Pancreas (tissue), 10 donors: ENCODE results near the gene MAFF. TPM values are rescaled to one million over a fixed set of nuclear protein-coding genes. Genes with fewer than 3 reads are reported as not detected.
A peak's percentile ranks its signal among the peaks of the same experiment; 100 is the strongest.

Experiments used
- ATAC-seq, 4 donors: fragments of 200-7000 bp; cut with Tn5 transposase; one replicate each; pipeline versions ENCODE4 v1.8.0 to v1.9.1; 2020; ENCODE audit warnings: mild to moderate bottlenecking in 4 of 4, moderate library complexity in 4 of 4
- DNase-seq, 6 donors: peaks; one replicate each; pipeline ENCODE4 v3.0.0-alpha.2; 2020
- FAIRE-seq: peaks from 2 replicates; lab custom pipeline; 2012; peaks lifted over from hg19 to GRCh38; lab: Jason Lieb, UNC
- H3K27ac ChIP-seq, 4 donors: fragments of 200-600 bp; sonication (generic); 1 replicate in 3 of 4; 2 replicates in 1 of 4; pipeline versions ENCODE4 v1.5.0 to v1.8.0; 2020
- H3K27me3 ChIP-seq, 4 donors: fragments of 200-600 bp; one replicate each; pipeline ENCODE4 v1.8.0; 2021
- H3K36me3 ChIP-seq, 3 donors: fragments of 200-600 bp; sonication (generic) in 1 of 3; one replicate each; pipeline versions ENCODE4 v1.5.0 to v1.8.0; 2020 to 2021
- H3K4me1 ChIP-seq, 3 donors: fragments of 200-600 bp; one replicate each; pipeline ENCODE4 v1.8.0; 2021
- H3K4me3 ChIP-seq, 4 donors: fragments of 200-600 bp; sonication (generic) in 2 of 4; one replicate each; pipeline versions ENCODE4 v1.5.0 to v1.8.0; 2020 to 2021
- H3K9me3 ChIP-seq, 4 donors: fragments of 200-600 bp; one replicate each; pipeline ENCODE4 v1.8.0; 2021
- CTCF ChIP-seq, 4 donors: fragments of 200-600 bp; sonication (generic) in 3 of 4; IDR thresholded peaks; one replicate each; pipeline versions ENCODE4 v1.5.0 to v1.8.0; 2021; ENCODE audit warnings: antibody characterized with exemption in 4 of 4
- WGBS, 2 donors: extraction: QIAGEN DNeasy Blood & Tissue Kit; methylation state at CpG; one replicate each; pipeline ENCODE4 v1.1.7; 2013; 5-methylcytosine and 5-hydroxymethylcytosine counted together
- intact Hi-C, 3 donors: fragments of 100-400 bp; cut with DNase I; formaldehyde crosslinking; loops; one replicate each; pipeline versions ENCODE4 v1.11.1 to v1.14.2; 2022
- polyA plus RNA-seq, 2 donors: library from polyadenylated mRNA; stranded (reverse); fragments of 200-250 nt; gene quantifications; one replicate each; pipeline ENCODE4 v1.2.3, GENCODE V29; 2013
- total RNA-seq, 6 donors: library from RNA; stranded (reverse); fragmentation: NEBNext Ultra II Directional in 4 of 6; extraction: Animal tissue kit (Norgen Biotek cat#: 25700) in 4 of 6; gene quantifications; one replicate each; pipeline versions ENCODE4 v1.2.1 to v1.2.4, GENCODE V29; 2021 to 2023
- donor health status: healthy with polysubstance abuse.
- donor health status: DM: no; HTN: no; CAD: no; lungs with moderate emphysema.
- donor health status: DM: no; HTN: no; CAD: no.
- donor health status: control.
- donor health status: control.
- donor health status: Bipolar disorder and iron deficiency.
- donor health status: DM: yes; HTN: yes; CAD: no.
- donor health status: DM: no; HTN: no; CAD: no.
- donor health status: DM: no; HTN: no; CAD: no.
- donor health status: DM: yes; HTN: yes; CAD: no.

Gene MAFF
- total and polyA plus RNA-seq, 8 donors = 3.4 to 16.7 (median 7.7) TPM

- TF ChIP-seq CTCF (IDR thresholded peaks at IDR 0.05) = no peak
- Histone ChIP-seq H3K9me3 (no peaks in the 10 kb centered on the region), H3K27me3 (no peaks in the 10 kb centered on the region), H3K4me1 (peaks cover 0 to 14% (median 0%) of the 10 kb centered on the region in 3 donors), H3K36me3 (peaks cover 2 to 3% (median 2%) of the 10 kb centered on the region in 3 donors), H3K27ac (peak overlapping the region in 3 of 4 donors; percentile 81 to 88 (median 87)), H3K4me3 (no peak overlapping the region)
- FAIRE-seq (no peak), DNase-seq (no peak), ATAC-seq (no peak)
- intact Hi-C loops = no loop called here
- 92% methylated on average over 8 of the region's 8 CpGs for WGBS, 2 donors
Measured at GRCh38 chr22:38220163-38220562, 18.4 kb downstream of the MAFF start.

- no peaks in the 10 kb centered on the region for H3K27me3 ChIP-seq
- peaks cover 0 to 14% (median 0%) of the 10 kb centered on the region in 3 donors for H3K4me1 ChIP-seq
- no peak for ATAC-seq
- no peak overlapping the region for H3K27ac ChIP-seq
- peaks cover 2 to 8% (median 5%) of the 10 kb centered on the region in 3 donors for H3K36me3 ChIP-seq
- intact Hi-C loops = no loop called here
- no peak for FAIRE-seq
- no peak for TF ChIP-seq CTCF (IDR thresholded peaks at IDR 0.05)
- no peak for DNase-seq
- H3K9me3 ChIP-seq = no peaks in the 10 kb centered on the region
- no peak overlapping the region for H3K4me3 ChIP-seq
- WGBS, 2 donors = 92 to 95% methylated on average over 22 of the region's 22 CpGs
Measured at GRCh38 chr22:38220653-38221386, 19.0 kb downstream of the MAFF start.

GRCh38 chr22:38221407-38221806 lies 19.6 kb downstream of the MAFF start:
- Histone ChIP-seq H3K4me1 (peaks cover 0 to 14% (median 0%) of the 10 kb centered on the region in 3 donors), H3K27me3 (no peaks in the 10 kb centered on the region), H3K4me3 (no peak overlapping the region), H3K27ac (no peak overlapping the region), H3K36me3 (peaks cover 2 to 9% (median 5%) of the 10 kb centered on the region in 3 donors), H3K9me3 (no peaks in the 10 kb centered on the region)
- TF ChIP-seq CTCF (IDR thresholded peaks at IDR 0.05) = no peak
- intact Hi-C loops = no loop called here
- no peak for DNase-seq
- no peak for FAIRE-seq
- ATAC-seq = no peak
- 94 to 96% methylated on average over 22 of the region's 22 CpGs for WGBS, 2 donors

GRCh38 chr22:38221908-38222796 lies 20.4 kb downstream of the MAFF start:
- WGBS, 2 donors = 91 to 96% methylated on average over 25 of the region's 25 CpGs
- FAIRE-seq = no peak

More at GRCh38 chr22:38221908-38222796, 20.4 kb downstream of the MAFF start:
- H3K9me3 ChIP-seq = no peaks in the 10 kb centered on the region
- H3K36me3 ChIP-seq = peaks cover 2 to 12% (median 5%) of the 10 kb centered on the region in 3 donors
- H3K27me3 ChIP-seq = no peaks in the 10 kb centered on the region
- ATAC-seq = no peak
- TF ChIP-seq CTCF (IDR thresholded peaks at IDR 0.05) = no peak
- peaks cover 0 to 14% (median 0%) of the 10 kb centered on the region in 3 donors for H3K4me1 ChIP-seq
- H3K27ac ChIP-seq = no peak overlapping the region
- H3K4me3 ChIP-seq = no peak overlapping the region
- DNase-seq = no peak
- intact Hi-C loops = no loop called here
